Erythroblast (primary cell): ENCODE results near the gene TMC1.

Experiments
- GATA1 ChIP-seq: IDR thresholded peaks from 2 replicates; pipeline ENCODE4 v1.6.1; 2011; ENCODE audit warnings: low read depth, mild to moderate bottlenecking, control low read depth, low read length, moderate library complexity
- POLR2A ChIP-seq: IDR thresholded peaks from 2 replicates; pipeline ENCODE4 v1.6.1; 2011; ENCODE audit warnings: mild to moderate bottlenecking, low read length

GRCh38 chr9:72863456-72864094, 342.2 kb downstream of the TMC1 start:
- TF ChIP-seq POLR2A (no peak), GATA1 (no peak)
